Activated naive CD4-positive, alpha-beta T cell treated with anti-CD3 and anti-CD28 coated beads for 36 hours (primary cell): ENCODE results near the gene VPS25. TPM values are rescaled to one million over a fixed set of nuclear protein-coding genes. Genes with fewer than 3 reads are reported as not detected.
A peak's percentile ranks its signal among the peaks of the same experiment; 100 is the strongest.
"Not testable (repeated sequence)": the region's sequence is repeated elsewhere in the genome, so short reads cannot be mapped to it uniquely, and the experiment has no call there.

Experiments
- CTCF ChIA-PET: fragments of 350-600 bp; sonication (Branson Sonifier 250); formaldehyde crosslinking; loops from one replicate; lab custom pipeline; 2021; ENCODE audit warnings: antibody characterized with exemption; lab: Charles Lee
- DNase-seq: peaks from one replicate; pipeline ENCODE4 v3.0.0-alpha.2; 2020
- H3K27ac Mint-ChIP-seq: one replicate; pipeline ENCODE4 v1.8.0; 2021; ENCODE audit warnings: mild to moderate bottlenecking, mixed read lengths
- H3K27me3 Mint-ChIP-seq: one replicate; pipeline ENCODE4 v1.8.0; 2021; ENCODE audit warnings: low read depth, mixed read lengths
- H3K36me3 Mint-ChIP-seq: one replicate; pipeline ENCODE4 v1.8.0; 2021; ENCODE audit warnings: low read depth, mixed read lengths
- H3K4me1 Mint-ChIP-seq: one replicate; pipeline ENCODE4 v1.8.0; 2021; ENCODE audit warnings: low read depth, mixed read lengths
- H3K4me3 Mint-ChIP-seq: one replicate; pipeline ENCODE4 v1.8.0; 2021; ENCODE audit warnings: mild to moderate bottlenecking, moderate library complexity, mixed read lengths
- H3K9me3 Mint-ChIP-seq: one replicate; pipeline ENCODE4 v1.8.0; 2021; ENCODE audit warnings: mixed read lengths
- intact Hi-C: fragments of 100-400 bp; cut with micrococcal nuclease; formaldehyde crosslinking; loops from one replicate; pipeline ENCODE4 v1.15.1; 2023
- total RNA-seq, 2 experiments: library from RNA; stranded (reverse); gene quantifications; one replicate each; pipeline ENCODE4 v1.2.3, GENCODE V29; 2021

Gene VPS25
- 10 to 100 TPM; 57.5 to 58.2 TPM for total RNA-seq

DNA sequence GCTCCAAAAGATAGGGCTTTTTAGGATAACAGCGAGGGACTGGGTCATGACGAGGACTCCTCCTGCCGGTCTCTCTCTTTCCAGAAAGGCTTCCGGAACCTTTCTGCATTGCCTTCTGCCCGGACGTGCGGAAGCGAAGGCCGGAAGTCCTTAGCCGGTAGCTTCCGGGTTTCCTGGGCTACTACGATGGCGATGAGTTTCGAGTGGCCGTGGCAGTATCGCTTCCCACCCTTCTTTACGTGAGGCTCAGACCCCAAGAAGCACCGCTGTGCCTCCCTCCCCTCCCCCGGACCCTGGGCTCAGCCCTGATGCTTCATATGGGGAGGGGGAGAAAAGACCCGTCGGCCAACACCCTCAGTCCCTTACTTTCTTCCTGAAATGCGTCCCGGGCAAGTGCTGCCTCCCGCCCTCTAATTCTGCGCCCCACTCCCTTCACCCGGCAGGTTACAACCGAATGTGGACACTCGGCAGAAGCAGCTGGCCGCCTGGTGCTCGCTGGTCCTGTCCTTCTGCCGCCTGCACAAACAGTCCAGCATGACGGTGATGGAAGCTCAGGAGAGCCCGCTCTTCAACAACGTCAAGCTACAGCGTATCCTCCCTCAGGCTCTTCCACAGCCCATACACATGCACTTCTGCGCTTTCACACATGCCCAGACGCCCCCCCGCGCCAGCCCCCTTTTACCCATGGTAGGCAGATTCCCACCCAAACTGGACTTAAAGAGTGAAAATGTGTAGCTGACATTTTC lies at the start of gene VPS25:
Gene VPS25 (plus strand): TSS at position 160 of the 746 bp plus-strand sequence. CDS start 27 bp downstream, at position 187.
- Mint-ChIP-seq H3K27me3 (no peaks in the 10 kb centered on the region), H3K27ac (peak within 1 kb of the TSS; percentile 92), H3K36me3 (peaks cover 30% of the 10 kb centered on the region), H3K9me3 (no peaks in the 10 kb centered on the region), H3K4me3 (peak within 1 kb of the TSS; percentile 99), H3K4me1 (peaks cover 25% of the 10 kb centered on the region)
- peak; percentile 84 for DNase-seq
- CTCF ChIA-PET = interaction anchor here (0.6 to 2.5 kb wide), 8 partner anchors 10 to 195 kb away, joined by 3 to 11 read pairs (median 6); partner anchors contain the start of genes BECN1, PSMC3IP and RAMP2
- intact Hi-C loops = no loop called here

DNA sequence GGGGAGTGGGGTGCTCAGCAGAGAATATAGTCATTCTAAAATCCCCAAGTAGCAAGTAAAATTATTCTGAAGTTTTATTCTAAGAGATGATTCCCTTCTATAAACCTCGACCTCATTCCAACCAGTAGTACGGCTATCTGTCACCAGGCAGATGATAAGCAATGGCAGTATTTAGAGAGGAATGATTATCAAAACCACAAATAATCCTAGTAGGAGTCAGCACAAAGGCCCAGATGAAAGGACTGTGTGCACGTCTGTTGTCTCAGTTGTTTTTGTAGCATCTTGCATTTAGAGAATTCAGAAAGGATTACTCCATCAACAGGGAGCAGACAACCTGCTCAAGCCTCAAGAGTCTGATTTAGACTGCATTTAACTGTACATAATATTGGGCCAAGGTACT lies 49.6 kb upstream of the VPS25 start:
- CTCF ChIA-PET = no interaction called here
- Mint-ChIP-seq H3K4me1 (no peaks in the 10 kb centered on the region), H3K27me3 (no peaks in the 10 kb centered on the region), H3K4me3 (no peak overlapping the region), H3K27ac (no peak overlapping the region), H3K9me3 (no peaks in the 10 kb centered on the region), H3K36me3 (peaks cover 28% of the 10 kb centered on the region)
- intact Hi-C loops = no loop called here
- no peak for DNase-seq

DNA sequence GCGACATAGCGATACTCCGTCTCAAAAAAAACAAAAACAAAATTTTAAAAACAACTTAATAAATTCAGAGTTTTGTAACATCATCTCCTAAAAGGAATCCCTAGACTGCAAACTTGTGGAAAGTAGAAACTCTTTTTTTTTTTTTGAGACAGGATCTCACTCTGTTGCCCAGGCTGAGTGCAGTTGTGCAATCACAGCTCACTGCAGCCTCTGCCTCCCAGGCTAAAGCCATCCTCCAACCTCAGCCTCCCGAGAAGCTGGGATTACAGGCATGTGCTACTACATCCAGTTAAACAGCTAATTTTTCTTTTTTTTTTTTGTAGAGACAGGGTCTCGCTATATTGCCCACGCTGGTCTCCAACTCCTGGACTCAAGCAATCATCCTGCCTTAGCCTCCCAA lies 48.1 kb upstream of the VPS25 start:
- Mint-ChIP-seq H3K36me3 (peaks cover 23% of the 10 kb centered on the region), H3K4me1 (no peaks in the 10 kb centered on the region), H3K27ac (no peak overlapping the region), H3K9me3 (no peaks in the 10 kb centered on the region), H3K27me3 (no peaks in the 10 kb centered on the region), H3K4me3 (no peak overlapping the region)
- CTCF ChIA-PET = interaction anchor here (0.6 to 1.3 kb wide), 4 partner anchors 29 to 73 kb away, joined by 3 to 4 read pairs (median 3); no protein-coding TSS in a partner anchor
- intact Hi-C loops = no loop called here
- DNase-seq = no peak

DNA sequence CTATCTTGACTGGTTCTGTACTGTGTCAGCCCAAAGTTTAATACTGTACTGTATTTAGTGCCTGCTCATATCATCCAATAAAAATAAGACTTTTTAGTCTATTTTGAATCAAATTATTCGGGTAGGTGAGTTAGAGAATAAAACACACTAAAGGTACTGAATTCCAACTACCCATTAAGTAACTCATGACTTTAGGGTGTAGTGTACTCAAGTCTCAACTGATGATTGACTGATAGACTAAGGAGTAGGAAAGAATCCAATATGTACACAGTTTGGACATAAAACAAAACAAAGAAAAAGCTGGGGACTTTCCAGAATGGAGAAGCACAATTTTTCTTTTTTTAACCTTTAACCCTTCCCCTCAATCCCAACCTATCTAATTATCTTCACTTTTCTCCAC lies 32.5 kb upstream of the VPS25 start:
- peaks cover 21% of the 10 kb centered on the region for H3K4me1 Mint-ChIP-seq
- DNase-seq = no peak
- no peak overlapping the region for H3K27ac Mint-ChIP-seq
- no peaks in the 10 kb centered on the region for H3K9me3 Mint-ChIP-seq
- intact Hi-C loops = loop anchor here (10.0 kb wide), 1 partner anchor 1484 kb away; no protein-coding TSS in a partner anchor
- no peaks in the 10 kb centered on the region for H3K27me3 Mint-ChIP-seq
- CTCF ChIA-PET = no interaction called here
- no peaks in the 10 kb centered on the region for H3K36me3 Mint-ChIP-seq
- H3K4me3 Mint-ChIP-seq = no peak overlapping the region

DNA sequence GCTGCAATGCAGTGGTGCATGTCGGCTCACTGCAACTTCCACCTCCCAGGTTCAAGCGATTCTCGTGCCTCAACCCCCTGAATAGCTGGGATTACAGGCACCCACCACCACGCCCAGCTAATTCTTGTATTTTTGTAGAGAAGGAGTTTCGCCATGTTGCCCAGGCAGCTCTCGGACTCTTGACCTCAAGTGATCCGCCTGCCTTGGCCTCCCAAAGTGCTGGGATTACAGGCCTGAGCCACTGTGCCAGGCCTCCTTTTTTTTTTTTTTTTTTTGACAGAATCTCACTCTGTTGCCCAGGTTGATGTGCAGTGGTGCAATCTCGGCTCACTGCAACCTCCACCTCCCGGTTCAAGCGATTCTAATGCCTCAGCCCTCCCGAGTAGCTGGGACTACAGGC lies 30.3 kb upstream of the VPS25 start:
- not testable (repeated sequence) for H3K36me3 Mint-ChIP-seq, H3K4me3 Mint-ChIP-seq, DNase-seq, H3K9me3 Mint-ChIP-seq, H3K27ac Mint-ChIP-seq, H3K27me3 Mint-ChIP-seq
- peaks cover 21% of the 10 kb centered on the region for H3K4me1 Mint-ChIP-seq
- intact Hi-C loops = loop anchor here (10.0 kb wide), 1 partner anchor 1482 kb away; no protein-coding TSS in a partner anchor
- CTCF ChIA-PET = interaction anchor here (0.5 to 1.2 kb wide), 4 partner anchors 17 to 269 kb away, joined by 3 to 4 read pairs (median 4); no protein-coding TSS in a partner anchor

DNA sequence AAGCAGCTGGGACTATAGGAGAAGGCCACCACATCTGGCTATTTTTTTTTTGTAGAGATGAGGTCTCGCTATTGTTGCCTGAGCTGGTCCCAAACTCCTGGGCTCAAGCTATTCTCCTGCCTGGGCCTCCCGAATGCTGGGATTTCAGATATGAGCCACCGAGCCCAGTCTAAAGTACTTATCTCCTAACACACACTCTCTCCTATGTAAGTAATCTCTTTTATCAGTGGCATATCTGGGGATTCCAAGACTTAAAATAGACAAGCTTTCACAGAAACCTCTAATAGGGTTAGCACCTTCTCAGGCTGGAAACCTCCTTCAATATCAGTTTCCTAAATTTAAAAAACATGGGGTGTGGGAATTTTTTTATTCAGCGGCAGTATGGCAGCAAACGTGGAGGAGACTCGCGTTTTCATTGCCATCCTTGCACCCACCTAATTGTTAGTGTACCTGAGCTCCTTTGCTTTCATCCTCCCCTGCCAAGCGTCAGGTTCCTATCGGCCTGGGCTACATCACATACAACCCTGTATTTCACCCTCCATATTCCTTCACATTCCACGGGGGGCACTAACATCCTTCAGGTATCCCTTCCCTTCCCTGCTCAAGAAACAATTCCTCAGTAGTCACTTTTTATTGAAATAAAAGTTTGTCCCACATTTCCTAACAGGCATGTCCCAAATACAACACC lies 29.5 kb upstream of the VPS25 start:
- Mint-ChIP-seq H3K4me3 (peak overlapping the region; percentile 90), H3K27me3 (peaks cover 6% of the 10 kb centered on the region), H3K9me3 (no peaks in the 10 kb centered on the region), H3K27ac (peak overlapping the region; percentile 93), H3K4me1 (peaks cover 21% of the 10 kb centered on the region), H3K36me3 (no peaks in the 10 kb centered on the region)
- intact Hi-C loops = loop anchor here (1.0 to 10.0 kb wide), 5 partner anchors 55 to 1481 kb away; partner anchors contain the start of genes BECN1, CNTD1 and COA3
- DNase-seq = no peak
- CTCF ChIA-PET = interaction anchor here (0.8 to 1.2 kb wide), 4 partner anchors 16 to 165 kb away, joined by 3 to 4 read pairs (median 4); partner anchors contain the start of gene BECN1

DNA sequence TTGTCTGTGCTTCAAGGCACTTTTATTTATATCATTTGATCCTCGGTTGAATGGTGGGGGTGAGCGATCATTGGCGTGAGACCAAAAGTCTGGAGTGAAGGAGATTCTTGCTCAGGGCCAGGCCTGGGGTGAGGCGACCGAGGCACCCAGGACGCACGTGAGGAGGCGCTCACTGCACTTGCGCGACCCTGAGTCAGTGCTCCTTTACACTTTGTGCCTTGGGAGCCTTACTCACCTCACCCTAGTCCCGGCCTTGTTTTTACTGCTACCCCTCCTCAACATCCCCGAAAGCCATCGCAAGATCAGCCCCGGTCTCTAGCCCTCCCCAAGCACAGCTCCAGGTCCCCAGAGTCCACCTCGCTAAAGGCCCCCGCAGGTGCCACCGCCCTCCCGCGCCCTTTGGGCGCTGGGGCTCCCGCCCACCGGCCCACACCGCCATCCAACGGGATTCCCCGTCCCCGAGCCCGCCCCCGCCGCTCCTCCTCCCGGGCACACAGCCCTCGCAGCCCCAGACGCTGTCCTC lies 28.9 kb upstream of the VPS25 start:
- Mint-ChIP-seq H3K27me3 (peaks cover 6% of the 10 kb centered on the region), H3K36me3 (no peaks in the 10 kb centered on the region), H3K9me3 (no peaks in the 10 kb centered on the region), H3K27ac (peak overlapping the region; percentile 93), H3K4me1 (peaks cover 21% of the 10 kb centered on the region), H3K4me3 (peak overlapping the region; percentile 90)
- CTCF ChIA-PET = interaction anchor here (1.0 to 1.2 kb wide), 2 partner anchors 80 to 166 kb away, joined by 3 to 4 read pairs; partner anchors contain the start of gene BECN1
- intact Hi-C loops = loop anchor here (1.0 to 10.0 kb wide), 5 partner anchors 54 to 1480 kb away; partner anchors contain the start of genes BECN1, CNTD1 and COA3
- DNase-seq = peak; percentile 85

DNA sequence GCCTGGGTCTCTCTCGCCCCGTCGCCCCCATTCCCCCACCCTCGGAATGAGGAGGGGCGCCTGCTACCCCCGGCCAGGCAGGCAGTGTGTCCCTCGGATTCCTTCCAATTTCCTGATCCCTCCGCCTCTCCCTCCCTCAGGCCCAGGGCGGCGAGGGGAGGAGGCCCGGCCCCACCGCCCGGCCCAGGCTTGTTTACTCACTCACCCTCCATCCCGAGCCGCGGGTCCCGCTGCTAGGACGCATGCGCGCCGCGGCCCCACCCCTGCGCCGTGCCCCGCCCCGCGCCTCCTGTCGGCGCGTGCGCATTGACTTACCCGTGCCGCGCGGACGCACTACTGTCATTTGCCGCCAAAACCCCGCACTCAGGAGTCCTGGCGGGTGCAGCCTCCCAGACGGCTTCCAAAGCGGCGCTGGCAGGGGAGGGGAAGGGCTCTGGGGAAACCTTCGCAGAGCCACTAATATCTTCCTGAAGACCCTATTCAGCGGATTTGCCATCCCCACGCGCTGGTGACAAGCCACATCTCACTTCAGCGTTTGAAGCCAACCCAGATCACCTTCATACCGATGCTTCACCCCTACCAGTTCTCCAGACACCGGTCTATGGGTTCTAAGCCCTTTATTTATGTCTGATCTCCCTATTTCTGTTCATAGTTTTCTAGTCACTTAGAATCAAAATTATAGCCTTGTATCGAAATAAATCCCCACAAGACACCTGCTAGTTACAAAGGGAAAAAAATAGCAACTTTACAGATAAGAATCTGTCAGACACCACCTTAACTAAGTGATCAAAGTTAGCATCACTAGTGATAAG lies 28.2 kb upstream of the VPS25 start, which contains the start of gene EZH1:
Gene EZH1 (minus strand): TSS at position 235 of the 812 bp plus-strand sequence. CDS start 16,099 bp downstream, outside the sequence.
- Mint-ChIP-seq H3K4me3 (peak within 1 kb of the TSS; percentile 90), H3K36me3 (no peaks in the 10 kb centered on the region), H3K9me3 (no peaks in the 10 kb centered on the region), H3K4me1 (peaks cover 21% of the 10 kb centered on the region), H3K27me3 (peaks cover 6% of the 10 kb centered on the region), H3K27ac (peak within 1 kb of the TSS; percentile 93)
- DNase-seq = peak; percentile 93
- CTCF ChIA-PET = no interaction called here
- intact Hi-C loops = loop anchor here (1.0 to 10.0 kb wide), 7 partner anchors 15 to 1480 kb away; partner anchors contain the start of genes BECN1, CNTD1, COA3 and RPL27

DNA sequence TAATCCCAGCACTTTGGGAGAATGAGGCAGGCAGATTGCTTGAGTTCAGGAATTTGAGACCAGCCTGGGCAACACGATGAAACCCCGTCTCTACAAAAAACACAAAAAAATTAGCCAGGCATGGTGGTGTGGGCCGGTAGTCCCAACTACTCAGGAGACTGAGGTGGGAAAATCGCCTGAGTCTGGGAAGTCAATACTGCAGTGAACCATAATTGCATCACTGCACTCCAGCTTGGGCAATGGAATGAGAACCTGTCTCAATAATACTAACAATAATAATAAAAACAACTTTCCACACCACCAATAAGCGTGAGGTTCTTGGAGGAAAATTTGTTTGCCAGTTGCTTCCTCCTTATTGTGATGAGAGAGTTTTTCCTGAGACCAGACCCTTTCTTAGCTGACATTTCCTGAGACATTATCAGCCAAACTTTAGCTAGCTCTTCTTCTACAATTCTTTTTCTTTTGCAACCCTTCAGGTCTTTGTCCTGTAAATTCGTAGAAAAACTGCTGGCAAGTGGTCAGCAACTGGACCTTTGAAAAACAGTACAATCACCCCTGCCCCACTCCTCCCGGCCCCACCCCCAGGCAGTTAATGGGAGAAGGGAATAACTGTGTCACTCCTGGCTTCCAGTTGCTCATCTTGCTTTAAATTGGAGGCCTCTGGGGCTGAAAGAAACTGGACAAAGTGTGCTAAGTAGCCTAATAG lies 24.9 kb upstream of the VPS25 start:
- Mint-ChIP-seq H3K4me1 (peaks cover 13% of the 10 kb centered on the region), H3K36me3 (no peaks in the 10 kb centered on the region), H3K27ac (no peak overlapping the region), H3K27me3 (peaks cover 10% of the 10 kb centered on the region), H3K9me3 (no peaks in the 10 kb centered on the region), H3K4me3 (no peak overlapping the region)
- intact Hi-C loops = loop anchor here (10.0 kb wide), 1 partner anchor 1476 kb away; no protein-coding TSS in a partner anchor
- DNase-seq = no peak
- CTCF ChIA-PET = interaction anchor here (1.1 to 4.3 kb wide), 3 partner anchors 9 to 25 kb away, joined by 3 to 19 read pairs (median 4); no protein-coding TSS in a partner anchor

DNA sequence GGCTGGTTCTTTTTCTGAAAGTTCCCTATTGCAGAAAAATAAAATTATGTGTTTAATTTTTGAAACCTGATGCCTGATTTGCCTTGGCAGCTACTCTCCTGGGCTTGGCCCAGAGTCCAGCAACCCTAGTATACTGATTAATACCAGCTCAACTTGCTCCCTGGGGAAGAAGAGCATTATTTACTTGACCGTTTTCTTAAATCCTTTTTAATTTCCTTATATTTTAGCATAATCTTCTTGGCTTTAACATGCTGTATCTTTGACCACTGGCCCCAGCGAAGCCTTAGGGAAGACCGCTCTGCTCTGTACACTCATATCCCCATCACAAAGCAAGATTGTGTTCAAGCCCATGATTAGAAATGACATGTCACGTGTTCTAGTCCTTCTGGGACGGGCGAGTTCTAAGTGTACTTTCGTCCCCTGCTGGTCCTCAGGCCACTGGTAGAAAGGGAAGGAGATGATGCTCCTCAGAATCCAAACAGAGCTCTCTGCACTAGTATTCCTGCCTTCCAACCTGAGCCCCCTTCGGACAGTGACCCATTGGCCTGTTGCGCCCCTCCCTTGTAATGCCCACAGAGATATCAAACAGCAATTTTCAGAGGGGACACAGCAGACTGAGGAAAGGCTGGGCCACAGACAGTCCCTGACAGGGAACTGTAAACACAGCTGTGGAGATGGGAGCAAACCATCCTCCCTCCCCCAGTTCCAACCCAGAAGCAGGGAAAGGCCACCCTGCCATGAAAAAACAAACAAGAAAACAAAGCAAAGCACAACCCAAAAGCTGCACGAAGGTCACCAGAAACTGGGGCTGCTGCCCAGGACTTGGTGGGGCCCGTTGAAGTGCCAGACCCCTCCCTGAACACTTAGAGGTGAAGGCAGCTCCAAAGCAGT lies 24.1 kb upstream of the VPS25 start:
- no peak for DNase-seq
- H3K36me3 Mint-ChIP-seq = no peaks in the 10 kb centered on the region
- H3K27me3 Mint-ChIP-seq = peaks cover 10% of the 10 kb centered on the region
- no peak overlapping the region for H3K27ac Mint-ChIP-seq
- CTCF ChIA-PET = interaction anchor here (1.6 to 4.3 kb wide), 2 partner anchors 10 to 14 kb away, joined by 4 to 19 read pairs; no protein-coding TSS in a partner anchor
- H3K9me3 Mint-ChIP-seq = no peaks in the 10 kb centered on the region
- intact Hi-C loops = loop anchor here (10.0 kb wide), 1 partner anchor 1476 kb away; no protein-coding TSS in a partner anchor
- H3K4me1 Mint-ChIP-seq = peaks cover 6% of the 10 kb centered on the region
- no peak overlapping the region for H3K4me3 Mint-ChIP-seq
